Right ventricle myocardium inferior (tissue), 1 donor: ENCODE results near the gene DIAPH1. TPM values are rescaled to one million over a fixed set of nuclear protein-coding genes. Genes with fewer than 3 reads are reported as not detected.

ENCODE experiments used
- ATAC-seq: fragments of 200-7000 bp; cut with Tn5 transposase; one replicate; pipeline ENCODE4 v1.9.1; 2020; ENCODE audit warnings: mild to moderate bottlenecking, moderate library complexity
- DNase-seq: peaks from one replicate; pipeline ENCODE4 v3.0.0; 2021; ENCODE audit errors: missing footprints
- intact Hi-C: fragments of 100-400 bp; cut with DNase I; formaldehyde crosslinking; loops from one replicate; pipeline ENCODE4 v1.11.0; 2022
- total RNA-seq: library from RNA; stranded (reverse); fragmentation: NEBNext Ultra II Directional; extraction: Animal tissue kit (Norgen Biotek cat#: 25700); gene quantifications from one replicate; pipeline ENCODE4 v1.2.1, GENCODE V29; 2021
- donor health status: DM: no; HTN: yes; CAD: no; lungs with severe emphysema.

The DIAPH1 gene
- total RNA-seq, 1 donor from 2014 or later = 36.1 TPM

DNA sequence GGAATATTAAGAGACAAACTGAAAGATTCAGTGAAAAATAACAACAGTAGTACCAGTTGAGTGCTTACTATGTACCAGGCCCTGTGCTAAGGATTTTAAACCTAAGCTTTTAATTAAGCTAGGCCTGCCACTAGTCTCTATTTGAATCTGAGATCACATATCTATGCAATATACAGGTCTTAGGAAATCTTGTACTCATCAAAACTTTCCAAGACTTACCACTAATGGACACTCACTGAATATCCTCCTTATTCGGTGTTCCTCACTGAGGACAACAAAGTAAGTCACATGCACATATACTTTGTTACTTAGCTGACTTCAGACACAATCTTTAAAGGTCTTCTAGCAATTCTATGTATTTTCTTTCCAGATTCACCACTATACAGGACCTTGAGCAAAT is 32.6 kb downstream of the DIAPH1 start:
- no peak for DNase-seq
- ATAC-seq = no peak
- intact Hi-C loops = no loop called here

- no peak for DNase-seq
- no peak for ATAC-seq
- intact Hi-C loops = no loop called here
Measured at GRCh38 chr5:141585594-141585993, 33.2 kb downstream of the DIAPH1 start.

- DNase-seq (no peak), ATAC-seq (no peak)
- intact Hi-C loops = no loop called here
Measured at GRCh38 chr5:141574122-141574510, 44.7 kb downstream of the DIAPH1 start.

- ATAC-seq = no peak
- DNase-seq = no peak
- intact Hi-C loops = no loop called here
Measured at GRCh38 chr5:141573489-141574121, 45.2 kb downstream of the DIAPH1 start.

DNA sequence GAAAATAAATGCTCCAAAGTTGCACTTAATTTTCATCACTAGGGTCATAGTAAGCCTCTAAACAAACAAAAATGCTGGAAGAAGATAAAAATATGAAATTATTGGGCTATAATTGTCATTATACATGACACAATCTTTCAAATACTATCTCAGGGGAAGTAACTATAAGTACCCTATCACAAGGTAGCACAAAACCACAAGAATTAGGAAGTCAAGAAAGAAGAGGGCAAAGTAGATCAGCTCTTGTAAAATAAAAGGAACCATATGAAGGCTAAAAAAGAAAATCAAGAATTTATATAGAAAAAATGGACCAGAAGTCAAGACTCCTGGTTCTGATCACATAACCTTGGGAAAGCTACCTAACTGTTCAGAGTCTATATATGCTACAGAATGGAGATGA is 48.1 kb downstream of the DIAPH1 start:
- intact Hi-C loops = no loop called here
- DNase-seq (no peak), ATAC-seq (no peak)

DNA sequence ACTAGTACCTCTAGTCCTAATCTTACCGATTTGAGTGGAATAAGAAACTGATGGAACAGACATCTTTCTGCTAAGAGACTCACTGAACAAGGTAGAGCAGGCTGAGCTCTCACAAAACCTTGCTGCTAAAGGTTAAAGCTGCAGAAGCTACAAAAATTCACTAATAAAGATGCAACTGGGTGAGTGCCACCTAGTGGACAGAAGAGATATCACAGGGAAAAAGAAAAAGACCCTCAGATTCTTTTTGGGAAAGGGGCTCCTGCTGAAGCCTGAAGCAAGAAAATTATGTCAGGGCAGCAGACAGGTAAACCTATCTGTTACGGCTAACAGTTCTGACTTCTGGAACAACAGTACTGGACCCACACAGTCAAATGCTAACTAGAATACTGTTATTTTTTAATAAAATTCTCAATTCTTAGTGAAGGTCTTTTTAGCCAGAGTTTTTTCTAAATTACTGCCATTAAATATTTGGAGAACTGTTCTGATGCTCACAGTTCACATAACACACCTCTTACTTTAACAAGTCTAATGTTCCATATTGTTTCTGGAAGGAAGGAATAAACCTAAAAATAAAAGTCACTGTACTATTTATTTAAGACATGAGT is 51.2 kb downstream of the DIAPH1 start:
- ATAC-seq = no peak
- no peak for DNase-seq
- intact Hi-C loops = no loop called here

DNA sequence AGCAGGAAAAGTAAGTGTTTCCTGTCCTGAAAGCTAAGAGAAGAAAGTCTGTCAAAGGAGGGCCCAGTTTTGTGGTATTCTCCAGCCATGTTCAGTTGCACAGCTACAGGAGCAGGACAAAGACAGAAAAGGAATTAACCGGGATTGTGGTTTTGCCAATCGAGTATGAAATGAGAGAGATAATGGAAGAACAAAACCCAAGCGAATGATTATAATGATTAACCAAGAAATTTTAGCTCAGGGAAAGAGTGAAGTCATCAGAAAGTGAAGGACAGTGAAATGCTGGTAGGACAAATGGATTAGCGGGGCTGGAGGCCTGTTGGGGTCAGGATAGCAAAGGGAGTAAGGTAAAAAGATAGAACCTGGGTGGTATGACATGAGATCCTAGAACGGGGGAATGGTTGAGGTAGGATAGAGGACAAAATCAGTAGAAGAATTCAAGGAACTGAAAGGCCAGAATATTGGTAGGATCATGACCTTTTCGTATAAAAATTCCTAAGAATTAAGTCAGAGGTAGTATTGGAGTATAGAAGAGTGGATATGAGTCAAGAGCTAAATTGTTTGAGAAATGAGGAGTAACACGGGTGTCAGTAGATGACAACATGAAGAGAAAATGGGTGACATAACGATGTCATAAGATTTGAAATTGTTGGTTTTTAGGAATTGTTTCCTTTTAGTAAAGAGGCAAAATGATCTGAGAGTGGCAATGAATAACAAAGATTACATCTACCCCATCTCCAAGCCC is 52.8 kb downstream of the DIAPH1 start:
- DNase-seq (no peak), ATAC-seq (no peak)
- intact Hi-C loops = no loop called here

DNA sequence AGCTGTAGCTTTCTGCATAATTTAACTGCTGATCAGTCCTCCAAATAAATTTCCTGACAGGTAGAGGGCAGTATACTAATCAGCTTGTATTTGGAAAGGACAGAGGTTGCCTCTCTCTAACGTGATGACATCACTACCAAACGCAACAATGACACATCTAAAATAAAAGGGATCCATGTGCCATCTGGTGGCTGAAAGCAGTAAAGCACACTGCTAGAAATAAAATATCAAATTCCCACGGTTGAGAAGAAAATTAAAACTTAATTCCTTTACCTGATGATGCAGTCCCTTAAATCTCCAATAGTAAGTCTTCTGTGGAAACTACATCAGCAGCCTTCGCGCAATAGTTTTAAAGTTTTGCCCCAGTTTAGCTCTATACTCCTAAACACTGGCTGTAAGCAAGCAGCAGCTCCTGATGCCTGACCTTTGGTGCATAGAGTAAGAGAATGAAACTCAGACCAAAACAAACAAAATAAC is 54.5 kb downstream of the DIAPH1 start:
- intact Hi-C loops = loop anchor here (1.0 to 5.0 kb wide), 2 partner anchors 227 to 319 kb away; partner anchors contain the start of genes PCDHB15 and PCDHGA2
- DNase-seq (no peak), ATAC-seq (peak; percentile 73)

GRCh38 chr5:141560725-141561483 is 57.9 kb downstream of the DIAPH1 start:
- ATAC-seq = peak; percentile 82
- intact Hi-C loops = loop anchor here (2.0 to 5.0 kb wide), 2 partner anchors 224 to 240 kb away; partner anchors contain the start of genes PCDHGA2 and TAF7
- DNase-seq = peak; percentile 72

DNA sequence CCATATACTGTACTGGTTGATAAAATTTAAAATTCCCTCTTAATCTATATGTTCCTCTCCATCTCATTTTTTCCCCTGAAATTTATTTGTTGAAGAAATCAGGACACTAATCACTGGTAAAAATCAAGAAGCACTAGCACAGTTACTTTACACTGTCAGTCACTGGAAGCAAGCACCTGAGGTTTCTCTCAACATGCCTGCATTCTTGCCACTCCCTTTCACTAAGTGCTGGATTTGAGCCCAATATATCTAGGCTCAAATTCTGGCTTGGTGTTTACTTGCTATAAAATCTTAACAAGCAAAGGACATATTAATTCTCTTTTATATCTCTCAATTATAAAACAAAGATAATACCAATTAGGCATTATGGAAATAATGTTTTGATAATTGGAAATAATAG is 58.6 kb downstream of the DIAPH1 start:
- DNase-seq (no peak), ATAC-seq (no peak)
- intact Hi-C loops = loop anchor here (2.0 to 5.0 kb wide), 2 partner anchors 223 to 239 kb away; partner anchors contain the start of genes PCDHGA2 and TAF7

DNA sequence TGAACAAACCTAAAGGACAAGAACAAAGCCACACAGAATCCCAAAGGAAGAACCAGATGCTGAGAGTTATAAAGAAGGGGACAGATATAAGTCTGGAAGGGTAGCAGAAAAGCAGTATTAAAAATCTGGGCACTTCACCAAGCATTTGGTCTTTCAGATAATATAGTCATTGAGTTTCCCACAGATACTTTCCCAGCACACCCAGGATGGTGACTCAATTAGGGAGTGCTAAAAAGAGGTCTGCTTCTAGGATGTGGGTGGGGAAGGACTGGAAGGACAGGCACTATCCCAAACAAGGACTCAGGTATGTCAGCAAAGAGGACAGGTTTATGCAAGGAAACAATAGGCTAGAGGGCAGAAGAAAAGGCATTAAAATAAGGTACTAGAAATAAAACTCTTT is 59.3 kb downstream of the DIAPH1 start:
- no peak for DNase-seq
- intact Hi-C loops = loop anchor here (2.0 kb wide), 1 partner anchor 143 kb away; the partner anchor contains the start of gene PCDHGB7
- ATAC-seq = no peak

GRCh38 chr5:141558150-141558549 is 60.6 kb downstream of the DIAPH1 start:
- ATAC-seq = no peak
- no peak for DNase-seq

GRCh38 chr5:141557681-141558136 is 61.1 kb downstream of the DIAPH1 start:
- DNase-seq (peak; percentile 86), ATAC-seq (peak; percentile 86)
- intact Hi-C loops = loop anchor here (2.0 kb wide), 2 partner anchors 33 to 141 kb away; partner anchors contain the start of gene PCDHGB7

More at GRCh38 chr5:141558150-141558549, 60.6 kb downstream of the DIAPH1 start:
- intact Hi-C loops = loop anchor here (2.0 kb wide), 1 partner anchor 141 kb away; the partner anchor contains the start of gene PCDHGB7

- no peak for DNase-seq
- intact Hi-C loops = no loop called here
- ATAC-seq = no peak
Measured at GRCh38 chr5:141547921-141548320, 70.9 kb downstream of the DIAPH1 start.

DNA sequence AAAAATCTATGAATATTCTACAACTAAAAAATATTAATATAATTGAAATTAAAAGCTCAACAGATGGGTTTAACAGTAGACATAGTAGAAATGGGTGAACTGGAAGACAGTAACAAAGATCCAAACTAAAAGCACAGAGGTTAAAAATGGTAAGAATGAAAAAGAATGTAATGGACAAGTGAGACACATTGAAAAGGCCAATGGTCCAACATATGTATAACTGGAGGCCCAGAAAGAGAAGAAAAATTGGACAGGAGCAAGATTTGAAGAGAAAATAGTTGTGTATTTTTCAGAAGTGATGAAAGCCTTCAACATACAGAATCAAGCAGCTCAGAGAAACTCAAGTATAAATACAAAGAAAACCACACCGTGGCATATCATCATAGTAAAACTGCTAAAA is 71.3 kb downstream of the DIAPH1 start:
- DNase-seq = no peak
- intact Hi-C loops = no loop called here
- ATAC-seq = no peak

- intact Hi-C loops = no loop called here
- DNase-seq (no peak), ATAC-seq (no peak)
Measured at GRCh38 chr5:141543053-141543452, 75.7 kb downstream of the DIAPH1 start.

- DNase-seq (no peak), ATAC-seq (no peak)
- intact Hi-C loops = no loop called here
Measured at GRCh38 chr5:141534492-141535213, 84.1 kb downstream of the DIAPH1 start.

GRCh38 chr5:141533897-141534296 is 84.9 kb downstream of the DIAPH1 start:
- ATAC-seq = no peak
- DNase-seq = no peak
- intact Hi-C loops = no loop called here
